SHP77 (cell line): ENCODE results near the gene ECI1.

Experiments used
- DNase-seq, 2 experiments: peaks; one replicate each; lab custom pipeline; 2025; lab: John Stamatoyannopoulos, UW

ECI1 gene

DNA sequence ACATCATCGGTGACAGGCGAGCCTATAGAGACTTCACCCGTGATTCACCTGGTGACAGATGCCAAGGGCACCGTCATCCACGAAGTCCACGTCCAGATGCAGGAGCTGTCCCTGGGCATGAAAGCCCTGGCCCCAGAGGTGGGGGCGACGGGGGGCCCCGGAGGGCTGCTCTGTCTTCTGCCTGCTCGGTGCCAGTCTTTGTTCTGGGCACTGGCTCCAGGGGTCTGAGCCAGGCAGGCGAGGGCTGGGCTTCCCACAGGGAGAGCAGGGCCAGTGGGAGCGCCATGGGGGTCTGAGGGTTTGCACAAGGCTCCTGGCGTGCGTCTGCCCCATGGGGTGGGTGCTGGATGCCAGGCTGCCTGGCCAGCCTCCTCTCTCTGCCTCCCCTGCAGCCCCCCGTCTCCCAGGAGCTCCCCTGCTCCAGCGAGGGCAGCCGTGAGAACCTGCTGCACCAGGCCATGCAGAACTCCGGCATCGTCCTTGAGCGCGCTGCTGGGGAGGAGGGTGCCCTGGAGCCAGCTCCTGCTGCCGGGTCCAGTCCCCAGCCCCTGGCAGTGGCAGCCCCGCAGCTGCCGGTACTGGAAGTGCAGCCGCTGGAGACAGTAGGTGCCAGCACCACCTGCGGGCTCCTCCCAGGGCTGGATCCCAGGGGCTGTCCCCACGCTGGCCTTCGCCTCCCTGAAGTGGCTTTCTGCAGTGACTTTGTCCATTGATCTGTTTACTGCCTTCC is 18.2 kb downstream of the ECI1 start:
- DNase-seq: no peak

DNA sequence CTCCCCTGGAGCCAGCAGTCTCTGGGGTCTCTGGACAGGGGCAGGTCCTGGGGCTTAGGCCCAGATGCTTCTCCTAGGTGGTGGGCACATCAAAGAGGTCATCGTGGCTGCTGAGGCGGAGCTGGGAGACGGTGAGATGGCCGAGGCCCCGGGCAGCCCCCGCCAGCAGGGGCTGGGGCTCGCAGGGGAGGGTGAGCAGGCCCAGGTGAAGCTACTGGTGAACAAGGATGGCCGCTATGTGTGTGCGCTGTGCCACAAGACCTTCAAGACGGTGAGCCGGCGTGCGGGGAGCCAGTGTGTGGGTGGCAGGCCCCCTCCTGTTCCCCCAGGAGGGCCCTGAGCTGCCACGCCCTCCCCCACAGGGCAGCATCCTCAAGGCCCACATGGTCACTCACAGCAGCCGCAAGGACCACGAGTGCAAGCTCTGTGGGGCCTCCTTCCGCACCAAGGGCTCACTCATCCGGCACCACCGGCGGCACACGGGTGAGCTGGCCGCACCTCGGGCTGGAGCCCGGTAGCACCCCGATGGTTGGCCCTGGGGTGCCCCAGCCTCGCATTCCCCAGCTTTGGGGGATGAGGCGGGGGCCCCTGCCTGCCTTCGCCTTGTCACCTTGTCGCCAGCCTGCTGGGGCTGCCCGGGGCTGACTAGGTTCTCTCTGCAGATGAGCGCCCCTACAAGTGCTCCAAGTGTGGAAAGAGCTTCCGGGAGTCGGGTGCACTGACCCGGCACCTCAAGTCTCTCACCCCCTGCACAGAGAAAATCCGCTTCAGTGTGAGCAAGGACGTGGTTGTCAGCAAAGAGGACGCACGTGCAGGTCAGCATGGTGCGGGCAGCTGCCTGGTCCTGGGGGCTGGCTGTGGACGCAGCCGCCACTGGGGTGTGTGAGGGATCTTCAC is 19.0 kb downstream of the ECI1 start:
- no peak for DNase-seq

DNA sequence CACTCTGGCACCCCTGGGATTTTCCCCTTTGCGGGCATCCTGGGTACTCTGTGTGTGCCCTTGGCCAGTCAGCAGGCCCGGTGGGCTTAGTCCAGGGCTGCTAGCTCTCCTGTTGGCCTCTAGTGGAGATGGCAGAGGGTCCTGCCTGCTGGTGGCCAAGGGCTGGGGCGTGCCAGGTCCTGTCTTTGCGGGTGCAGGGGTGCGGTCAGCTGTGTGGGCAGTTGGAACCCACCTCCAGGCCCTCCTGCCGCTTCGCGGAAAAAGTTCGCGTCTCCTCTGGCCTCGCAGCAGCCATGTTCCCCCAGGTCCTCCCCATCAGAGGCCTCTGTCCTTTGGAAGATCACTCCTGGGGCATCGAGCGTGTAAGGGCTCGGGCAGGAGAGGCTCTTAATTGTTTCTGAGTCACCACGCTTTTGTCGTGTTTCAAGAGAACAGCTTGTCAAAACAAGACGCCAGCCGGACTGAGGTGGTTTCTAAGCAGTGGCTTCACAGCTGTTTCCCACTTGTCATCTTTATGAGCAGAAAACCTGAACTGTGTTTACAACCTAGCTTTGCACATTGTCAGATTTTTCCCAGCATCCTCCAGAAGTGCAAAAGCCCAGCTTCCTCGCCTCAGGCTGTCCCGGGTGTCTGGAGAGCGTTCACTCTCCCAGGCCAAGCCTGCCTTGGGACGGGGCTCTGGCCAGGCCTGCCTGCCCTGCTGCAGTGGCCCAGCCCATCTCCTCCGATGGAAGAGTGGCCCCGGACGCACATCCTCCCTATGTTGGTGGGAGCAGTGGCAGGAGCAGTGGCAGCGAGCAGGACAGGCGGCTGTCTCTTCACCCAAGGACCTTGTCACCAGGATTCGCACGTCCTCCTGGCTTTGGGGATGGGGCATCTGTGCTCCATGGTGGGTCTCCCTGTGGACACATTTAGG is 20.1 kb downstream of the ECI1 start:
- no peak for DNase-seq

DNA sequence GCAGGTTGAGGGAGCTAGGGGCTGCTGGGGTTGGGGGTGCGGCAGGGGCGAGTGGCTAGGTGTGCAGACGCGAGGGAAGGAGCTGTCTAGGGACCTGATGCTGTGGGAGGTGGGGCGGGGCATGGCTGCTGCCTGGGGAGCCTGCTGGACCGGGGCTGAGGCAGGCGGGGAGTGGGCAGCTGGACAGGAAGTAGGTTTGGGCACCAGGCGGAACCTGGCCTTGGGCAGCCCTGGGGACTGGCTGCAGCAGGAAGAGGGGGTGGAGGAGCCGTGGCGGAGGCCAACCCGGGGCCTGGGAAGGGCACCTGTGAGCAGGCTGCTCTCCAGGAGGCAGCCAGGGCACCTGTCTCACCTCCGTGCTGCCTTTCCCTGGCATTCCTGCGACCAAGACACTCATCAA is 21.0 kb downstream of the ECI1 start:
- DNase-seq: no peak

DNA sequence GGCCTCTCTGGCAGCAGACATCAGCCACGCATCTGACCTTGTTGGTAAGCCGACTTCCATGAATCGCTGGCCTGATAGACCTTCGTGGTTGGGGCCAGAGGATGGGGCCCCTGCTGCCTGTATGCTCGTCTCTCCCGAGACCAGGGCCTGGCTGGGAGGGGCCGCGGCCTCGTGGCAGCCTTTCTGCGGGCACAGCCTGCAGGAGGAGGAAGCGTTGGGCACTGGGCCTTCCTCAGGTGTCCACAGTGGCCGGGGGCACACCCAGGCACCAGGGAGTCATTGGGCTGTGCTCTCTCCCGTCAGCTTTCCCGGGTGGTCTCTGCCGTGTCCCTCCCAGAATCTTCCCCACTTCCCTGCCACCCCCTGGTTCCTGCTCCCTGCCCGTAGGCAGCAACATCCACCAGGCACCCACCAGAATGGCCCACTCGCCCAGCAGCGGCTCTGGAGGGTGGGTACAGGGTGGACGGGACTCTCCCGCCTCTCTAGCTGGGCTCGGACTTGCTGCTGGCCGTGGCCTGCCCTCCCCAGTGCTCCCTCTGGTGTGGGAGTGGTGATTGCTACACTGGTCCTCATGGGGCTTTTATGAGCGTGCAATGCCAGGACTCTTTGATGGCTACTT is 21.6 kb downstream of the ECI1 start:
- DNase-seq: no peak

DNA sequence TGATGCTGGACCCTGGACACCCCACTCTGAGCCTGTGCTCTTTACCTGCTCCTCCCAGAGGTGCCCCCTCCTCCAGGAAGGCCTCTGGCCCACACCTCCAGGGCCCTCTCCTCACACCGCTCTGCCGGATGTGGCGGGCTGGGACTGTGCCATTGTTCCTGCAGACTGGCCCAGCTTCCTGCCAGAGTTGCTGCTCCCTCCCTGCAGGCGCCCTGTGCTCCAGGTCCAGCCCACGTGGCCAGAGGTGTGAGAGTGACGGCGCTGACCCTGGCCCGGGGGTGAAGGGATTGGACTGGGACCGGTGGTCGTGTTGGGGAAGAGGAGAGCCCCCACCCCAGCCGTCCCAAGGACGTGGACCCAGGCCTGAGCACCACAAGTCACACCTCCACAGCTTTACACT is 22.3 kb downstream of the ECI1 start:
- no peak for DNase-seq

DNA sequence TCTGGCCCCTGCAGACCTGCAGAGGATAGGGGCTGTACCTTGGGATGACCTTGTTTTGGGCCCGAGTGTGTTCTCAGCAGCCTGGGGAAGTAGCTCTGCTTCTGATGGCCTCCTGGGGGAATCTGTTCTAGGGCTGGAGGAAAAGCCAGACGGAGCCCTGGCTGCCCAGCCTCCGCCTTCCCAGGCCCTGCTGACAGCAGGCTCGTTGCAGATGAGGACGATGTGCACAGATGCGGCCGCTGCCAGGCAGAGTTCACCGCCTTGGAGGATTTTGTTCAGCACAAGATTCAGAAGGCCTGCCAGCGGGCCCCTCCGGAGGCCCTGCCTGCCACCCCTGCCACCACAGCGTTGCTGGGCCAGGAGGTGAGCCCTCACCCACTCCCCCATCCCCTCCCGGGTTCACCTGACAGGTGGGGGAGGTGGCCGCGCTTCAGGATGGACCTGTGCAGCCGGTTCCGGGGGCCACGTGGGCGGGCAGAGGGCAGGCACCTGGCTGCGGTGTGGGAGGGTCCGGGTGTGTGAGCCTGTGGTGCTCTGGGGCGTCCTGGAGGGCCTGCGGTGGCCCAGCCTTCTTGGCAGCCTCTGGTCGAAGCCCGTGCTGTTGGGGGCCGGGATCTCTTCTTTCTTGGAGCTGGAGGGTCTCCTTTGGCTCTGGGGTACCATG is 23.1 kb downstream of the ECI1 start:
- no peak for DNase-seq

DNA sequence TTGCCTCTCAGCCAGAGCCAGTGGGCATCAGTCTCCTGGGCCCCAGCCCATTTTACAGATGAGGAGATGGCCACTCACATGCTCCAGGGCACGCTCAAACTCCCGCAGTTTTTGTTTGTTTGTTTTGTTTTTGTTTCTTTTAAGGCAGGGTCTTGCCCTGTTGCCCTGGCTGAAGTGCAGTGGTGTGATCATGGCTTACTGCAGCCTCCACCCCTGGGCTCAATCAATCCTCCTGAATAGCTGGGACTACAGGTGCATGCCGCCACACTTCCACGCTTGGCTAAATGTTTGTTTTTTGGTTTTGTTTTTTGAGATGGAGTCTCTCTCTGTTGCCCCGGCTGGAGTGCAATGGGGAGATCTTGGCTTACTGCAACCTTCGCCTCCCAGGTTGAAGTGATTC is 24.5 kb downstream of the ECI1 start:
- no peak for DNase-seq

DNA sequence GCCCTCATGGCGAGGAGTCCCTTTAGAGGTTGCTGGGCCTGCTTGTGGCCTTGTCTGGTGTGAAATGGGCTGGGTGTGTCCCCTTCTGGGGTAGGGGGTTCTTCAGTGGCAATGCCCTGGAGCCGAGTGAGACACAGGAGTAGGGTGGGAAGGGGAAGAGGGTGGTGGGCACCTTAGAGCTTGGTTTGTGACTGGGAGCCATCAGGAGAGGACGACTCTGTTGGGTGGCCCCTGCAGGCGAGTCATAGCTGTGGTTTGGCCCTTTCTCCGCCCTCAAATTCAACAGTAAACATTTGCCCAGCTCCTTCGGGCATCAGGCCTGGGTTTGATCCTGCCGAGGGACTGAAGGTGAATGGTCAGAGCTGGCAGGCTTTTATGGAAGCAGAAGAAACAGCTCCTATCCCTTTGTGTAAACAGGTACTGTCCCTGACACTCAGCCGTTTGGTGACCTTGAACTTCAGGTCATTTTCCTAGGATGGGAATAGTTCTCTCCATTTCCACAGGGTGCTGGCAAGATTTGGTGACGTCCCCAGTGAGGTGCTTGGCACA is 25.1 kb downstream of the ECI1 start:
- DNase-seq: no peak

DNA sequence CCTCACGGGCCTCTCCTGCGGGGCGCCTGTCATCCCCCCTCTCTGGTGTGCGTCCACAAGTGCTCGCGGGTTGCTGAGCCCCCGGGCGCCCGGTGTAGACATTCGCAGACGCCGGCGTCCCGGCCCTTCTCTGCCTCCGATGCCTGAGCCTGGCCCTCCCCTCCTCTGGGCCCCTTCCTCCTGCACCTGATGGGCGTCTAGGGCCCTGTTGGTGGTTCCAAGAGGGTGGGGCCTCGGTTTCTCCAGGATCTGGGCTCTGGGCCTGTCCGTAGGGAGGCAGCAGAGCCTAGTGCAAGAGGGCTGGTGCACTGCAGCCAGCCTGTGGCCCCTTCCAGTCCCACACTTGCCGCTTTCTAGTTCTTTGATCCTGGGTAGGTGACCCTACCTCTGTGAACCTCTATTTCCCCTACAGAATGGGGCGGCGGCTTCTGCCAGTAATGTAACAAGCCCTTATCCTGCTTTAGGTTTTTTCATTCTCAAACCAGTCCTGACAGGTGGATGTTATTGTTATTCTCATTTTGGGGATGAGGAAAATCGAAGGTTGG is 27.4 kb downstream of the ECI1 start:
- DNase-seq: peak; percentile 34 to 43

DNA sequence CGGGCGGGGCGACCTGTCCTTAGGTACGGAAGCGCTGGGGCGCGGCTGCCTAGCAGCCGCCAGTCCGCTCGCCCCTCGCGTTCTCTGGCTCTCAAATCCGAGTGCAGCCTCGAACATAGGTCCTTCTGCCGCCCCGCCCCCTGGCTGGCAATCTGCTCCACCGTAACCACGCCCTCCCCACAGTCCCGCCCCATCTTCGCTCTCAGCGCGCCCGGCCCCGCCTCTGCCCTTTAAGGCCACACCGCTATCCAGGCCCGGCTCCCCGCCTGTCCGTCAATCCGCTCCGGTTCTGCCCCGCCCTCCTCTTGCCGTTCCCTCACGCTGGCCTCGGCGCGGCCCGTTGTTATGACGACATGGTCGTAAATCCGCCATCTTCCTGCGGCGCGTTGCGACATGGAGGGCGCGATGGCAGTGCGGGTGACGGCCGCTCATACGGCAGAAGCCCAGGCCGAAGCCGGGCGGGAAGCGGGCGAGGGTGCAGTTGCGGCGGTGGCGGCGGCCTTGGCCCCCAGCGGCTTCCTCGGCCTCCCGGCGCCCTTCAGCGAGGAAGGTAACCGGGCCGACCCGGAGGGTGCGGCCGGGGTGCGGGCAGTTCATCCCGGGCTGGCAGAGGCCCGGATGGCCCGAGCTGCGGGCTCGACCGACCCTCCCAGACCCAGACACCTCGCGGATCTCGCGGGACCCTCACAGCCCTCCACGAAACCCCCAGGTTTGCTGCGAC is 28.0 kb downstream of the ECI1 start, which contains the start of gene E4F1:
E4F1 (plus strand) TSS at position 371 of the 721 bp plus-strand sequence; CDS start at position 394, 23 bp downstream.
- peak; percentile 99 for DNase-seq

DNA sequence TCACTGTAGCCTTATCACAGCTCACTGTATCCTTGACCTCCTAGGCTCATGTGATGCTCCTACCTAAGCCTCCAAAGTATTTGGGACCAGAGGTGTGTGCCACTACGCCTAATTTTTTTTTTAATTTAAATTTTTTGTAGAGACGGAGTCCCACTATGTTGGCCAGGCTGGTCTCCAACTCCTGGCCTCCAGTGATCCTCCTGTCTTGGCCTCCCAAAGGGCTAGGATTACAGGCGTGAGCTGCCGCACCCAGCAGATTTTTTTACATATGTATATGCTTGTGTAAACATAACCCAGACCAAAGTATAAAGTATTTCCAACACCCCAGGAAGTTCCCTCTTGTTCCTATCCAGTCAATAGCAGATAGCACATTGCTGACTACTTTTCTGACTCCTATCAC is 35.1 kb downstream of the ECI1 start:
- no peak for DNase-seq

DNA sequence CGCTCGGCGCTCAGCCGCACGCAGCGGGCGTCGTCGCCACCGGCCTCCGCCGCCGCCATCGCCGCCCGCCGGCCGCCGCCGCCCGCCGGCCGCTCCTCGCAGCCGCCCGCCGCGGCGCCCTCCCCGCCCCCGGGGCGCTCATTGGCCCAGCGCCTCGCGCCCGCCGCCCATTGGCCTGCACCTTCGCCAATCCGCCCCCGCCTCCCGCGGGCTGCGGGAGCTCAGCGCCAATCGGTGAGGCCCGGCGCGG is 36.7 kb downstream of the ECI1 start, which contains the start of gene PGP:
PGP (minus strand) TSS at position 122 of the 250 bp plus-strand sequence; CDS start at position 59, 63 bp downstream.
- DNase-seq: no peak

DNA sequence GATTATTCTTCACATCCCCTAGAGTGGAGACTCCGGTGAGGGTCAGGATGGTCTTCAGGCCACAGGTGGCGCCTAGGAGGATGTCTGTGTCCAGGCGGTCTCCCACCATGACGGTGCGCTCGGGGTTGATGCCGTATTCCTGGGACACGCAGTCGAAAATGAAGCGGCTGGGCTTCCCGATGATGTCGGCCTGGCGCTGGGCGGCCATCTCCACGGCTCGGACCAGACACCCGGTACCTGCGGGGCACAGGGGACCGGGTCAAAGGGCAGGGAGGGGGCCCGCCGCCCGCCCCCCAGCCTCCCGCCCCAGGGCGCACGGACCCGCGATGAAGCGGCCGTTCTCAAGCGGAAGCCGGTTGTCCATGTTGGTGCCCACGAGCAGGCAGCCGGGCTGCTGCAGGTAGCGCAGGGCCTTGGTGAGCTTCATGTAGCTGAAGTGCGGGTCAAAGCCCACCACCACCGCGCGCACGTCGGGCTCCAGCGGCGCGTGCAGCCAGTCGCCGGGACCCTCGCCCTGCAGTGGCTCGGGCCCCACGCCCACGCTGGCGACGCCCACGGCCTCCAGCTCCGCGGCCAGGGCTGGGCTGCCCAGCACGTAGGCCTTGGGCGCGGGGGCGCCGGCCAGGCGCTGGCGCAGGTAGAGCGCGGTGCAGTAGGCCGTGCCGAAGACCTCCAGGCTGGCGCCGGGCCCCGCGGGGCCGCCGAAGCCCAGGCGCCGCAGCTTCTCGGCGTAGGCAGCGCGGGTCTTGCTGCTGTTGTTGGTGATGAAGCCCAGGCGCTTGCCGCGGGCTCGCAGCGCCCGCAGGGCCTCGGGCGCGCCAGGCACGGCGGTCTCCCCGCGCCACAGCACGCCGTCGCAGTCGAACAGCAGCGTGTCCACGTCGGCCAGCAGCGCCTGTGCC is 37.3 kb downstream of the ECI1 start:
- DNase-seq: no peak

DNA sequence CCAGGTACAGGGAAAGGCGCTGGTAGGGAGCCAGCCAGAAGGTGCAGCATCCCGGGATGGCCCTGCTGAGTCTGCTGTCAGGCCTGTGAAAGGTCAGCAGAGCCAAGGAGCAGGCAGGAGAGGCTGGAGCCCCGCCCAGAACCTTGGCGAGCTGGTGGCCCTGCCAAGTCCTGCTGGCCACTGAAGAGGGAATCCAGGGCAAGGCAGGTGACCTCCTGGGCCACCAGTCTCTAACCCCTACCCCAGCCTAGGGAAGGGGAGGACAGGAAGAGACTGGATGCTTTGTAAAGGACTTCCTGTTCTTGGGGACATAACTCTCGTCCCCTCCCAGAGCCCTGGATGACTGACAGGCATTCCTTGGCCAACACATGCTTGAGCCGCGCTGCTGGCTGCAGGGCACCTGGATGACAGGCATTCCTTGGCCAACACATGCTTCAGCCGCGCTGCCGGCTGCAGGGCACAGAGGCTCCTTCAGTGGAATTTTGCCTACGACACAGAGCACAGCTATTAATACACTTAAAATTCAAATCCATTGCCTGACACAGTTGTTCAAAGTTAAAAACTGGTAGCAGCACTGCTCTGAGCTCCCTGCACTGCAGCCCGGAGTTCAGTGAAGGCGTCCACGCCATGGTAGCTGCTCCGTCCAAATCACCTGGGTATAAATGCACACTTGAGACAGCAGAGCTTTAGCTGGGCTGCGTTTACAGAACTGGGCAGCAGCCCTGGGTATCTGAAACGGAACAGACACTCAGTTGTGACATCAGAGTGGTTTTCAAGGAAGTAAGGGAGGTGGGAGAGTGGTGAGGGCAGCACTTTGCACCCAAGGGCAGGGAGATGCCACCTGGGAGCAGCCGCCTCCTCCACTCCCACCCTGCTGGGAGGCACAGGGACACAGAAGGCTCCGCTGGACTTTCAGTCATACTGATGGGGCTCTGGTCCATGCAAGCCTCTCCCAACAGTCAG is 38.7 kb downstream of the ECI1 start:
- no peak for DNase-seq

DNA sequence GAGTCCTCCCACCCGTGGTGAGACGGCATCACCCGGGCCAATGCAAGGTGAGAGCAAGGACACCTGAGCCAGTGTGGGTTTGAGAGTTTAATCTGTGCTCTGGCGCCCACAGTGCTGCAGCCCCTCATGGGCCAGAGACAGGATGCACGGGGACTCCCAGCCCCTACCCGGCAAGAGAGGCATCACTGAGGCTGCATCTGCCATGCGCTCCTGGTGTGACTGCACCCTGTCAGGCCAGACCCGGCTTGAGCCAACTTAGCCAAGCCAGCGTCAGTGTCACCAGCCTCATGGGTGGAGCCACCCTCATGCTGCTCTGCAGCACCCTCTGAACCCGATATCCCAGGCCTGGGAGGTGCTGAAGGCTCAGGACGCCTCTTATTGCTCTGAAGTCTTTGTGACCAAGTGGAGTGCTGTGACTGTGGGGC is 39.5 kb downstream of the ECI1 start:
- DNase-seq: no peak
